Neural crest cell (in vitro differentiated cells): ENCODE measurements around the gene C1QL1. TPM values are rescaled to one million over a fixed set of nuclear protein-coding genes. Genes with fewer than 3 reads are reported as not detected.

Experiments
- DNase-seq: peaks from one replicate; pipeline ENCODE4 v3.0.0; 2021; ENCODE audit warnings: low read depth, mixed read lengths, low spot score
- H3K27ac Mint-ChIP-seq: one replicate; pipeline ENCODE4 v1.8.0; 2021; ENCODE audit warnings: mild to moderate bottlenecking, mixed read lengths; ENCODE audit not compliant: unreplicated experiment
- H3K27me3 Mint-ChIP-seq: 2 replicates; pipeline ENCODE4 v1.8.0; 2021; ENCODE audit warnings: low read depth, mild to moderate bottlenecking, mixed read lengths
- H3K36me3 Mint-ChIP-seq: 2 replicates; pipeline ENCODE4 v1.8.0; 2021; ENCODE audit warnings: low read depth, mild to moderate bottlenecking, mixed read lengths
- H3K4me1 Mint-ChIP-seq: 2 replicates; pipeline ENCODE4 v1.8.0; 2021; ENCODE audit warnings: mixed read lengths
- H3K4me3 Mint-ChIP-seq: one replicate; pipeline ENCODE4 v1.8.0; 2021; ENCODE audit warnings: mild to moderate bottlenecking, mixed read lengths
- H3K9me3 Mint-ChIP-seq: 2 replicates; pipeline ENCODE4 v1.8.0; 2021; ENCODE audit warnings: mixed read lengths
- total RNA-seq: library from RNA; stranded (reverse); gene quantifications from 2 replicates; pipeline ENCODE4 v1.2.1, GENCODE V29; 2021
- TF ChIP-seq, protein P1 (sequence below): fragments of 200-600 bp; sonication (generic); conservative IDR thresholded peaks from 2 replicates; pipeline ENCODE4 v1.5.0; 2021; ENCODE audit warnings: antibody characterized with exemption, mild to moderate bottlenecking

The C1QL1 gene
- total RNA-seq, 1 donor from 2014 or later: 7.7 TPM

DNA sequence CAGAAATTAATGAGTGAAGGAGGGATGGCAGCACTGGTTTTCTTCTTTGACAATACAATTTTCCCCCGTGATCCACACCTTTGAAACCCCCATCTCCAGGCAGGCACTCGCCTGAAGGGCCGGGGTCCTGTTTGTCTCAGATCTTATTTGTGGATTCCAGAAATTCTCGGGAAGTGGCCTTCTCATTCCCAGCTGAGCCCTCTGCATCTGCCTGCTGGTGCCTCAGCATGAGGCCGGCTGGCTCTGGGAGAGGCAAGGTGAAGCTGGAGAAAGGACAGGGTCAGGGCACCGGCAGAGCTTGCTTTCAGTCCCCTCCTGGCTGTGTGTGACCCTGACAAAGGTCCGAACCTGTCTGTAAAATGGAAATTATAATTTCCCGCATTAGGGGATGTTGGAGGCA, 35.8 kb upstream of the C1QL1 start:
- Mint-ChIP-seq H3K4me3 (no peak overlapping the region), H3K27me3 (peaks cover 11% of the 10 kb centered on the region), H3K36me3 (peaks cover 4% of the 10 kb centered on the region), H3K4me1 (peaks cover 7% of the 10 kb centered on the region), H3K27ac (peak overlapping the region; percentile 20), H3K9me3 (peaks cover 6% of the 10 kb centered on the region)
- DNase-seq: no peak
- TF ChIP-seq, protein P1, sequence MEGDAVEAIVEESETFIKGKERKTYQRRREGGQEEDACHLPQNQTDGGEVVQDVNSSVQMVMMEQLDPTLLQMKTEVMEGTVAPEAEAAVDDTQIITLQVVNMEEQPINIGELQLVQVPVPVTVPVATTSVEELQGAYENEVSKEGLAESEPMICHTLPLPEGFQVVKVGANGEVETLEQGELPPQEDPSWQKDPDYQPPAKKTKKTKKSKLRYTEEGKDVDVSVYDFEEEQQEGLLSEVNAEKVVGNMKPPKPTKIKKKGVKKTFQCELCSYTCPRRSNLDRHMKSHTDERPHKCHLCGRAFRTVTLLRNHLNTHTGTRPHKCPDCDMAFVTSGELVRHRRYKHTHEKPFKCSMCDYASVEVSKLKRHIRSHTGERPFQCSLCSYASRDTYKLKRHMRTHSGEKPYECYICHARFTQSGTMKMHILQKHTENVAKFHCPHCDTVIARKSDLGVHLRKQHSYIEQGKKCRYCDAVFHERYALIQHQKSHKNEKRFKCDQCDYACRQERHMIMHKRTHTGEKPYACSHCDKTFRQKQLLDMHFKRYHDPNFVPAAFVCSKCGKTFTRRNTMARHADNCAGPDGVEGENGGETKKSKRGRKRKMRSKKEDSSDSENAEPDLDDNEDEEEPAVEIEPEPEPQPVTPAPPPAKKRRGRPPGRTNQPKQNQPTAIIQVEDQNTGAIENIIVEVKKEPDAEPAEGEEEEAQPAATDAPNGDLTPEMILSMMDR: no peak

DNA sequence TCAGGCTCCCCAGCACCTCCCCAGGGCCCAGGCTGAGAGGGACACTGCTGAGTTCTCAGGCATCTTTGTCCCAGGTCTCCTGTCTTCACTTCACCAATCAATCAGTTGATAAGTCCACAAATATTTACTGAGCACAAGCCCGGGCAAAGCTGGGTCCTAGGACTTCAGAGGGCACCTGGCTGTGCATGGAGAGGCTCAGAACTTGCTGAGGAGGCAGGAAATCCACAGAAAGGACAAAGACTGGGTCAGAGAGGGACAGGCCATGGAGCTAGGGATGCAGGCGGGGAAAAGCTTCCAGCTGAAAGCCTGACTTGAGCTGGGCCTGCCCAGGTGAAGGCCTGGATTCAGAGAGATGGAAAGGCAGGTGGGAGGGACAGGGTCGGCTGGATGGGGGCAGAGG, 33.2 kb upstream of the C1QL1 start:
- Mint-ChIP-seq H3K27ac (no peak overlapping the region), H3K4me3 (no peak overlapping the region), H3K27me3 (peaks cover 6% of the 10 kb centered on the region), H3K9me3 (peaks cover 6% of the 10 kb centered on the region), H3K4me1 (peaks cover 7% of the 10 kb centered on the region), H3K36me3 (peaks cover 4% of the 10 kb centered on the region)
- DNase-seq: no peak
- TF ChIP-seq, protein P1: no peak

DNA sequence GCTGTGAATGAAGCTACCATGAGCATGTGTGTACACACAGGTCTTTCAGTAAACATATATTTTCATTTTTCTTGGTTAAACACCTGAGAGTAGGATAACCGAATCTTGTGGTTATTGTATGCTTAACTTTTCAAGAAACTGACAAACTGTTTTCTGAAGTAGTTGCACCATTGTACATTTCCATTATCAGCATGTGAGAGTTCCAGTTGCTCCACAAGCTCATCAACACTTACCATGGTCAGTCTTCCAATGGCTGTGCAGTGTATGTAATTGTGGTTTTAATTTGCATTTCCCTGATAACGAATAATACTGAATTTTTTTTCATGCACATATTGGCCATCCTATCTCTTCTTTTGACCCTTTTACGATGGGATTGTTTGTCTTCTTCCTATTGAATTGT, 31.3 kb upstream of the C1QL1 start:
- H3K9me3 Mint-ChIP-seq: peaks cover 6% of the 10 kb centered on the region
- H3K4me3 Mint-ChIP-seq: no peak overlapping the region
- H3K36me3 Mint-ChIP-seq: peaks cover 4% of the 10 kb centered on the region
- H3K27me3 Mint-ChIP-seq: peaks cover 6% of the 10 kb centered on the region
- H3K27ac Mint-ChIP-seq: no peak overlapping the region
- peaks cover 7% of the 10 kb centered on the region for H3K4me1 Mint-ChIP-seq
- no peak for DNase-seq
- TF ChIP-seq, protein P1: no peak

DNA sequence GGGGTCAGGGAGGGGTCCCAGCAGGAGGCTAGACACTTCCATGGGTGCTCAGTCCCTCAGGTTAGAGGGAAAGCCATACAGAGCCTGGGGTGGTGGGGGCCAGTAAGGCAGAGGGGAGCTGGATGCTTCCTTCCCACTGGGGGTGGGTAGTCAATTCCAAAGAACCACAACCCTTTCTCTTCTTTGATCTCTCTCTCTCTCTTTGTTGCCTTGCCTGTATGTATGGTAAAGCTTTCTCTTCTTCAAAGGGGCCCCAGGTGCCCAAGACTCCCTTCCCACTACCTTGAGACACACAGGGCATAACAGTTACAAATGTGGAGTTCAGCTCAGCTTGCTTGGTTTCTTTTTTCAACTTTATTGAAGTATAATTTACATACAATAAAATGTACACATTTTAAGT, 30.5 kb upstream of the C1QL1 start:
- Mint-ChIP-seq H3K36me3 (peaks cover 6% of the 10 kb centered on the region), H3K9me3 (peaks cover 6% of the 10 kb centered on the region), H3K27me3 (peaks cover 3% of the 10 kb centered on the region), H3K4me3 (no peak overlapping the region), H3K27ac (no peak overlapping the region), H3K4me1 (no peaks in the 10 kb centered on the region)
- TF ChIP-seq, protein P1: no peak
- DNase-seq: no peak

DNA sequence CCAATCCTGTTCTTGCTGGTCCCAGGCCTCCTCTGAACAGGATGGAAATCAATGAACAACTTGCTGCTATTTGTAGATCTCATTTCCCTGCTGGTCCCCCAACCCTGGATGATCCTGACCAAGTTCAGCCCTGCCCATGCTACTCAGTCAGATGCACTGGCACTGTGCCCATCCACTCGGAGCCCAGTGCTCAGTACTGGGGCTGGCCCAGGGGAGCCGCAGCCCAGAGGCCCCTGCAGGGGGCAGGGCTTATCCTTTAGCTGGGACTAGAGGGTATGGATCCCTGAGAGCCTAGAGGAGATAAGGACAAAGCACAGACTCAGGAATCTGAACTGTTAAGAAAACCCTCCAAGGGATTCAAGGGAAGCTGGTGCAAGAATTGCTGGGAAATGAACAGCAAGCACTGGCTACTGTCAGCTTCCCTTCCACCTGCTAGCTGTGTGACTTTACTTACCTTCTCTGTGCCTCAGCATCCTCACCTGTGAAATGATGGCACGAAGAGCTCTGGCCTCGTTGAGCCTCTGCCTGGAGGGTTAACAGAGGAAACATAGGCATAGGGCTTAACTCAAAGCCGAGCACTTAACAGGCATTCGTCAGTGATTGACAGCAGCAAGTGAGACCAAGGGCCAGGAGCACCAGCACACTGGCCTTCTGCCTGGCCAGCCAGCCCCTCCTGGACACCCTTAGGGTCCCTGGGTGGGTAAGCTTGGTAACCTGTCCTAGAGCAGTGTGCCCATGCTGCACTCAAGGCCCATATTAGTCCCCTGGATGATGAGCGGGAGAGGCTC, 29.8 kb upstream of the C1QL1 start:
- Mint-ChIP-seq H3K36me3 (peaks cover 6% of the 10 kb centered on the region), H3K27ac (peak overlapping the region; percentile 91), H3K9me3 (peaks cover 6% of the 10 kb centered on the region), H3K4me1 (no peaks in the 10 kb centered on the region), H3K4me3 (no peak overlapping the region), H3K27me3 (peaks cover 3% of the 10 kb centered on the region)
- DNase-seq: no peak
- TF ChIP-seq, protein P1: no peak
